Upper lobe of left lung (tissue), 6 donors: Measurements from ENCODE around the gene AHRR. TPM values are rescaled to one million over a fixed set of nuclear protein-coding genes. Genes with fewer than 3 reads are reported as not detected.
A peak's percentile ranks its signal among the peaks of the same experiment; 100 is the strongest.
"Not testable (repeated sequence)": the region's sequence is repeated elsewhere in the genome, so short reads cannot be mapped to it uniquely, and the experiment has no call there.

Experiments
- ATAC-seq, 2 donors: fragments of 200-7000 bp; cut with Tn5 transposase; one replicate each; pipeline ENCODE4 v1.9.1; 2022; ENCODE audit warnings: mild to moderate bottlenecking in 2 of 2, moderate library complexity in 2 of 2; ENCODE audit not compliant: low FRiP score in 2 of 2
- DNase-seq, 2 donors: peaks; one replicate each; pipeline ENCODE4 v3.0.0-alpha.2; 2019 to 2020
- H3K27ac ChIP-seq, 4 donors: fragments of 200-600 bp; sonication (generic); one replicate each; pipeline ENCODE4 v1.5.1; 2016 to 2019
- H3K27me3 ChIP-seq, 4 donors: fragments of 200-600 bp; sonication (generic); one replicate each; pipeline ENCODE4 v1.5.1; 2017 to 2019
- H3K36me3 ChIP-seq, 4 donors: fragments of 200-600 bp; sonication (generic); one replicate each; pipeline ENCODE4 v1.5.1; 2016 to 2019
- H3K4me1 ChIP-seq, 4 donors: fragments of 200-600 bp; sonication (generic); one replicate each; pipeline ENCODE4 v1.5.1; 2018 to 2019
- H3K4me3 ChIP-seq, 4 donors: fragments of 200-600 bp; sonication (generic); one replicate each; pipeline ENCODE4 v1.5.1; 2017 to 2019; ENCODE audit warnings: mild to moderate bottlenecking in 2 of 4, moderate library complexity in 1 of 4
- H3K9me3 ChIP-seq, 4 donors: fragments of 200-600 bp; sonication (generic); one replicate each; pipeline ENCODE4 v1.5.1; 2018 to 2019
- CTCF ChIP-seq, 6 experiments: fragments of 450-650 bp in 4 of 6; fragments of 200-600 bp in 2 of 6; sonication (generic) in 2 of 6; IDR thresholded peaks; one replicate each; pipeline ENCODE4 v1.5.1; 2016 to 2019; ENCODE audit warnings: antibody characterized with exemption in 6 of 6
- EP300 ChIP-seq, 4 donors: sonication (generic); formaldehyde crosslinking; IDR thresholded peaks; one replicate each; pipeline ENCODE4 v1.5.1; 2017; ENCODE audit warnings: antibody characterized with exemption in 4 of 4, control low read depth in 2 of 4
- POLR2A ChIP-seq, 4 donors: fragments of 450-650 bp; IDR thresholded peaks; one replicate each; pipeline ENCODE4 v1.5.1; 2016 to 2017; ENCODE audit warnings: antibody characterized with exemption in 4 of 4, mild to moderate bottlenecking in 2 of 4
- POLR2AphosphoS5 ChIP-seq, 2 donors: sonication (generic); formaldehyde crosslinking; IDR thresholded peaks; one replicate each; pipeline ENCODE4 v1.5.1; 2017; ENCODE audit warnings: antibody characterized with exemption in 2 of 2
- WGBS, 2 donors: methylation state at CpG; one replicate each; pipeline ENCODE4 v1.1.5; 2017 to 2018; 5-methylcytosine and 5-hydroxymethylcytosine counted together
- total RNA-seq, 6 donors: library from RNA; depleted of rRNA in 4 of 6; stranded (reverse); fragments of >200 nt in 4 of 6; gene quantifications; one replicate each; pipeline versions ENCODE4 v1.1.0 to v1.2.1, GENCODE V29; 2016 to 2021
- donor health status: DM: no; HTN: no; CAD: no; lungs with moderate emphysema.
- donor health status: DM: no; HTN: yes; CAD: no; lungs with severe emphysema.

AHRR gene
- 1 to 10 TPM; 1.3 to 8.6 (median 4.4) TPM for total RNA-seq

GRCh38 chr5:321230-321725 is at the start of gene AHRR:
AHRR (plus strand) TSS chr5:321714; CDS start chr5:343903, 22,189 bp downstream.
- DNase-seq: peak; percentile 55 to 95
- Histone ChIP-seq H3K4me1 (peaks cover 21 to 35% (median 25%) of the 10 kb centered on the region in 4 donors), H3K9me3 (no peaks in the 10 kb centered on the region), H3K36me3 (peaks cover 0 to 12% (median 7%) of the 10 kb centered on the region in 4 donors), H3K27me3 (peaks cover 0 to 32% (median 11%) of the 10 kb centered on the region in 4 donors), H3K27ac (peak within 1 kb of the TSS in 1 of 4 donors; percentile 72), H3K4me3 (peak within 1 kb of the TSS; percentile 30 to 70 (median 55))
- TF ChIP-seq EP300 (IDR thresholded peaks at IDR 0.05) (no peak), CTCF (IDR thresholded peaks at IDR 0.05) (peak in 4 of 6 experiments; percentile 27 to 70 (median 48))
- ATAC-seq: peak; percentile 44 to 87
- 1% methylated on average over 37 of the region's 51 CpGs; no CpG with 5 or more reads in 1 of the 2 donors for WGBS, 2 donors

- no CpG with 5 or more reads among the region's 41 CpGs for WGBS, 2 donors
- Histone ChIP-seq H3K4me1 (peaks cover 4 to 20% (median 9%) of the 10 kb centered on the region in 4 donors), H3K27ac (peak overlapping the region; percentile 84 to 95 (median 92)), H3K36me3 (peaks cover 0 to 23% (median 9%) of the 10 kb centered on the region in 4 donors), H3K4me3 (peak overlapping the region; percentile 86 to 98 (median 97))
- H3K9me3 ChIP-seq, H3K27me3 ChIP-seq, DNase-seq, ATAC-seq: not testable (repeated sequence)
Observed at GRCh38 chr5:271828-272167, 49.7 kb upstream of the AHRR start.

DNA sequence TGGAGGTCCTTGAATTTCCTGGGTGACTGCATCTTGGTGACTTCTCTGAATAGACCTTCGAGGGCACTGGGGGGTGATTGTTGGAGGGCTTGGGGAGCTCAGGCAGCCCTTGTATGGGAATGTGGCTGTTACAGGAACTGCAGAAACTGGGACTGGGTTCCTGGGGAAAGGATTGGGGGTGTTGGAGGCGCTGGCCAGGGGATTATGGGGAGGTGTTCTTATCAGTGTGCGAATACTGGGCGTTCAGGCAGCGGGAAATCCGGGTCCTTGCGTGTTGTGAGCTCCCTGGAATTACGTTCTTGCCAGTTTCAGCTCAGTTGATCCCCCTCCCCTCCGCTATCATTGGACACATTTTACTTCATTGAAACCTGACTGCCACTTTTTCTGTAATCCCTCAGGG is 48.4 kb upstream of the AHRR start:
- Histone ChIP-seq H3K4me3 (peak overlapping the region in 2 of 4 donors; percentile 86 to 98), H3K36me3 (peaks cover 0 to 24% (median 9%) of the 10 kb centered on the region in 4 donors), H3K4me1 (peaks cover 4 to 20% (median 9%) of the 10 kb centered on the region in 4 donors)
- DNase-seq, ATAC-seq, H3K27ac ChIP-seq, H3K27me3 ChIP-seq, H3K9me3 ChIP-seq: not testable (repeated sequence)
- WGBS, 2 donors: 89 to 94% methylated on average over 8 to 9 of the region's 9 CpGs

- H3K9me3 ChIP-seq, H3K4me3 ChIP-seq, H3K27ac ChIP-seq, ATAC-seq, H3K27me3 ChIP-seq, DNase-seq: not testable (repeated sequence)
- peaks cover 4 to 20% (median 9%) of the 10 kb centered on the region in 4 donors for H3K4me1 ChIP-seq
- H3K36me3 ChIP-seq: peaks cover 0 to 24% (median 9%) of the 10 kb centered on the region in 4 donors
- WGBS, 2 donors: 88 to 90% methylated on average over 7 of the region's 7 CpGs
Observed at GRCh38 chr5:273491-273890, 48.0 kb upstream of the AHRR start.

DNA sequence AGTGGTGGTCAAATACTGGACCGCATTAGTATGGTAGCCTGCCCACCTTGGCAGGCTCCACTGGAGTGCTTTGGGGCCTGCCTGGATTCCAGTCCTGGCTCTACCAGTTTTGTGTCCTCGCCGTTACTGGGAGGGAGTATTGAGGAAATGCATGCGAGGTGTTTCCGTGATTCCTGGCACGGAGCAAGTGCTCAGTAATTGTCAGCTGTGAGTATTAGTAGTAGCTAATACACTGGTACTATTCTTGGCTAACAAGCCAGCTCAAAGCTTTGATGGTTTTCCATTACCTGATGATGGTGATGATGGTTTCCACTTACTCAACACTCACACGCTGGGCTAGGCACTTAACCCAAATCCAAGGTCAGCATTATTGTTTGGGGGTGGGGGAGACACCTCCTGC is 47.2 kb upstream of the AHRR start:
- Histone ChIP-seq H3K4me1 (peaks cover 4 to 20% (median 9%) of the 10 kb centered on the region in 4 donors), H3K36me3 (peaks cover 0 to 24% (median 9%) of the 10 kb centered on the region in 4 donors)
- ATAC-seq, DNase-seq, H3K27me3 ChIP-seq, H3K4me3 ChIP-seq, H3K27ac ChIP-seq, H3K9me3 ChIP-seq: not testable (repeated sequence)
- 87 to 89% methylated on average over 7 of the region's 7 CpGs for WGBS, 2 donors

DNA sequence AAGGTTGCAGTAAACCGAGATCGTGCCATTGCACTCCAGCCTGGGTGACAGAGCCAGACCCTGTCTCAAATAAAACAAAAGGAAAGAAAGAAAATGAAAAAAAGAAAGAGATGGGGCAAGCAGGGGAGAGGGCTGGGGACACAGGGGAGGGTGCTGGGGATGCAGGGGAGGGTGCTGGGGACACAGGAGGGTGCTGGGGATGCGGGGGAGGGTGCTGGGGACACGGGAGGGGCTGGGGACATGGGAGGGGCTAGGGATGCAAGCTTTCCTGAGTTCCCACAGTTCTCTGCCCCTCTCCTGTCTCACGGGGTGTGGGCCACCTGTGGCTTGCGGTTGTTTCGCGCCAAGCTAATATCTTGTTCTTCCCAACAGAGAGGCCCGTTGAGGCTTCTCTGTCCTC is 42.9 kb upstream of the AHRR start:
- ATAC-seq (no peak), DNase-seq (no peak)
- Histone ChIP-seq H3K27ac (no peak overlapping the region), H3K9me3 (no peaks in the 10 kb centered on the region), H3K4me1 (peaks cover 0 to 9% (median 0%) of the 10 kb centered on the region in 4 donors), H3K27me3 (no peaks in the 10 kb centered on the region), H3K4me3 (no peak overlapping the region), H3K36me3 (peaks cover 0 to 24% (median 9%) of the 10 kb centered on the region in 4 donors)
- 86 to 88% methylated on average over 9 of the region's 9 CpGs for WGBS, 2 donors
- TF ChIP-seq CTCF (IDR thresholded peaks at IDR 0.05) (no peak), EP300 (IDR thresholded peaks at IDR 0.05) (no peak), POLR2A (IDR thresholded peaks at IDR 0.05) (no peak), POLR2AphosphoS5 (IDR thresholded peaks at IDR 0.05) (no peak)

DNA sequence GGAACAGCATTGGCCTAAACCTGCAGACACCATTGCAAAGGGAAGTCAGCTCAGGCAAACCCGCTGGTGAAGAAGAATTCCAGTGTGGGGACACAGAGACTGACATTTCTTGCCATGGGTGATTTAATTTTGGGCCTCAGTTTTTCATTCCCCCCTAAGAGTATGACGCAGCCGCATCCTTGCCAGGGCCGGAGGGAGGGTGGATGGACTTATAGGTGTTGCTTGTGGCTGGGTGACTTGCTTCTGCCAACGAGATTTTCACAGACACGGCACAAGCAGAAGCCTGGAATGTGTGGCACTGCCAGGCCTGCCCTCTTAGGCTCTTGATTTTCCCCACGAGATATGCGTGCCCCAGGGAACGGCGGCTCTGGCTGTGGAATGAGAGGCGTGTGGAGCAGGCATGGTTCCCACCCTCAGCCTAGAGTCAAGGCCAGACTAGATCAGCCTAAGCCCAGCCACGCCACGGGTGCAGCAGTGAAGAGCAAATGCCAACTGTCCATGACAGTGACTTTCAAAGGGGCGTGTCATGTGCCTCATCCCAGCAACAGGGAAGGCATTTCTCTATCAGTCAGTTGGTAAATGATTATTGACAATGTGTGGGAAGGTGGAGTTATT is 42.4 kb upstream of the AHRR start:
- not testable (repeated sequence) for H3K9me3 ChIP-seq, DNase-seq, ATAC-seq, H3K4me3 ChIP-seq, H3K27ac ChIP-seq, H3K27me3 ChIP-seq, H3K4me1 ChIP-seq
- 70 to 85% methylated on average over 8 to 14 of the region's 14 CpGs for WGBS, 2 donors
- peaks cover 0 to 20% (median 8%) of the 10 kb centered on the region in 4 donors for H3K36me3 ChIP-seq
